GM21447 (cell line): Measurements from ENCODE around the gene CDC20.

Source experiments
- ATAC-seq: cut with Tn5 transposase; IDR thresholded peaks from one replicate; pipeline ENCODE4 v1.9.1; 2021; ENCODE audit not compliant: unreplicated experiment

CDC20 gene

DNA sequence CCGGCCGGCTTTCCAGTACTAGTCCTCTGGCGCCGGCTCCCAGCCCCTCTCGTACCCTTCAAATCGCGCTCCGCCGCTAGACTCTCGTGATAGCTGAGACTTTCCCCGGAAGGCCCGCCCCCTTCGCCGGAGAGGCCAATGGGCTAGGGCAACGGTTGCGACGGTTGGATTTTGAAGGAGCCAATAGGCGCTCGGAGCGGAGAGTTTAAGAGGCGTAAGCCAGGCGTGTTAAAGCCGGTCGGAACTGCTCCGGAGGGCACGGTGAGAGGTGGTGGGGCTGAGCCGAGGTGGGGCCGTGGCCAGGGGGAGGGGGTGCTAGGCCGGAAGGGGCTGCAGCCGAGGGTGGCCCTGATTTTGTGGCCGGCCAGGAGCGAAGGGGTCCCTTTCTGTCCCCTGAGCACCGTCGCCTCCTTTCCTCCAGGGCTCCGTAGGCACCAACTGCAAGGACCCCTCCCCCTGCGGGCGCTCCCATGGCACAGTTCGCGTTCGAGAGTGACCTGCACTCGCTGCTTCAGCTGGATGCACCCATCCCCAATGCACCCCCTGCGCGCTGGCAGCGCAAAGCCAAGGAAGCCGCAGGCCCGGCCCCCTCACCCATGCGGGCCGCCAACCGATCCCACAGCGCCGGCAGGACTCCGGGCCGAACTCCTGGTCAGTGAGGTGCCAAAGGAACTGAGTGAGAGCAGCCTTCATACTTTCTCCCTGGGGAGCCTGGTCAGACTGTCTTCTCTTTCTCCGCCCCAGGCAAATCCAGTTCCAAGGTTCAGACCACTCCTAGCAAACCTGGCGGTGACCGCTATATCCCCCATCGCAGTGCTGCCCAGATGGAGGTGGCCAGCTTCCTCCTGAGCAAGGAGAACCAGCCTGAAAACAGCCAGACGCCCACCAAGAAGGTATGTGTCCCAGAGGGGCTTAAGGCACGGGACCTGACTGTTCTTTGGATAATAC lies at the start of gene CDC20:
CDC20 (plus strand) TSS at position 236 of the 948 bp plus-strand sequence; CDS start at position 471, 235 bp downstream.
- peak; percentile 91 for ATAC-seq

DNA sequence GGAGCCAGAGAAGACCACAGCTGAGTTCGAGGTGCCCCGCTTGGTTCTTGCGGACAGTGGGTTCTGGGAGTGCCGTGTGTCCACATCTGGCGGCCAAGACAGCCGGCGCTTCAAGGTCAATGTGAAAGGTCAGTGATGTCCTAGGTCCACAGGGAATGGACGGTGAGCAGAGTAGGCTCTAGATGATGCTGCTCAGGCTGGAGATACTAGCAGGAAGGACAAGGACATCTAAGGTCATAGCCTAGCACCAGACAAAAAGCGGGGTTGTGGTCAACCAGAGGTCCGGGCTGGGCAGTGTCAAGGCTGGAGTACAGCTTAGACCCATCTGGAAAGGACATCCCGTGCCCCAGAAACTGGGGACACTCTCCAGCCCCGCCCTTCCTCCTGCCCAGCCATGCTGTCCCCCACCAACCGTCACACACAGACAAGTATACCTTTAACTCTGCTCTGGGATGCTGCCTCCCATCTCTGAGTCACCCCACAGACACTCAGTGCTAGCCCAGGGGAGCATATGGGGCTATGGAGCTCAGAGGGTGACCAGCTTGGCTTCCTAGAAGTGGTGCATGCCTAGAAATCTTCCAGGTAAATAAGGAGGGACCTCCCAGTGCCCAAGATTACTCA lies 49.3 kb upstream of the CDC20 start:
- ATAC-seq = no peak

DNA sequence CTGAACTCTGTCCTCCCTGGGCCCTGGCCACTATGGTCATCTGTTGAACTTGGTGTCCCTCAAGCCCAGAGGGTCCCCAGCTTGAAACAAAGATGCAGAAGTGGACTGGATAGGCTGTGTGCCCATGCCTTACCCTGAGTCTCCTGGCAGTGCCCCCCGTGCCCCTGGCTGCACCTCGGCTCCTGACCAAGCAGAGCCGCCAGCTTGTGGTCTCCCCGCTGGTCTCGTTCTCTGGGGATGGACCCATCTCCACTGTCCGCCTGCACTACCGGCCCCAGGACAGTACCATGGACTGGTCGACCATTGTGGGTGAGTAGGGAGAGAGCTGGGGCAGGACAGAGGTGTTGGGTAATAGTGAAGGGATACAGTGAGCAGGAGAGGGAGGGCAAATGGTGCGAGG lies 47.3 kb upstream of the CDC20 start:
- no peak for ATAC-seq

DNA sequence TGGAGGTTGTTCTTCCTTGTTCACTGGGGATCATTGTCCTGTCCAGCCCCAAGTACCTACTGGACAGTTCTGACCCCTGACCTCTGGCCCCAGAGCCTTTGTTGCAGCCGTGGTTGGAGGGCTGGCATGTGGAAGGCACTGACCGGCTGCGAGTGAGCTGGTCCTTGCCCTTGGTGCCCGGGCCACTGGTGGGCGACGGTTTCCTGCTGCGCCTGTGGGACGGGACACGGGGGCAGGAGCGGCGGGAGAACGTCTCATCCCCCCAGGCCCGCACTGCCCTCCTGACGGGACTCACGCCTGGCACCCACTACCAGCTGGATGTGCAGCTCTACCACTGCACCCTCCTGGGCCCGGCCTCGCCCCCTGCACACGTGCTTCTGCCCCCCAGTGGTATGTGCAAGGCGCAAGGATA lies 46.6 kb upstream of the CDC20 start:
- ATAC-seq = no peak

DNA sequence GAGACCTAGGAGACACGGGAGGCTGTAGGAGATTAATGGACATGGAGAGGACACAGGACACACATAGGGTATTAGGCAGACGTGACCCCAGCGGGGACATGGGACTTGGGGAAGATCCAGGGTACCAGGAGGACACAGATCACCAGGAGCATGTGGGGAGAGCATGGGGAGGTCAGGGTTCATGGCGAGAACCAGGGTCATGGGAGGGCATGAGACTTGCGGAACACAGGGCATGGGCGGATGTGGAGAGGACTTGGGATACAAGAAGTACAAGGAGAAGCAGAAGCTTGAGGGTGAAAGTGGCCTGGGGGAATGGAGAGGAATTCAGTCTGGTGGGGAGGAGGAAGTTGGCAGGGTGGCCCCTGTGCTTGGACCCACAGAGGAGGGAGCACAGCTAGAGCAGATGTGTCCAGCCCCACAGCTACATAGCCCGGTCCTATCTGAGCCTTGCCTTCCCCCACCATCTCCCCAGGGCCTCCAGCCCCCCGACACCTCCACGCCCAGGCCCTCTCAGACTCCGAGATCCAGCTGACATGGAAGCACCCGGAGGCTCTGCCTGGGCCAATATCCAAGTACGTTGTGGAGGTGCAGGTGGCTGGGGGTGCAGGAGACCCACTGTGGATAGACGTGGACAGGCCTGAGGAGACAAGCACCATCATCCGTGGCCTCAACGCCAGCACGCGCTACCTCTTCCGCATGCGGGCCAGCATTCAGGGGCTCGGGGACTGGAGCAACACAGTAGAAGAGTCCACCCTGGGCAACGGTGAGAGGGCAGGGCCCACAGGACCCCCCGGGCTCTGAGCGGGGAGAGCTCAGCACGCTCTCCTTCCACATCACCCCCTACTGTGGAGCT lies 45.9 kb upstream of the CDC20 start:
- ATAC-seq = no peak

DNA sequence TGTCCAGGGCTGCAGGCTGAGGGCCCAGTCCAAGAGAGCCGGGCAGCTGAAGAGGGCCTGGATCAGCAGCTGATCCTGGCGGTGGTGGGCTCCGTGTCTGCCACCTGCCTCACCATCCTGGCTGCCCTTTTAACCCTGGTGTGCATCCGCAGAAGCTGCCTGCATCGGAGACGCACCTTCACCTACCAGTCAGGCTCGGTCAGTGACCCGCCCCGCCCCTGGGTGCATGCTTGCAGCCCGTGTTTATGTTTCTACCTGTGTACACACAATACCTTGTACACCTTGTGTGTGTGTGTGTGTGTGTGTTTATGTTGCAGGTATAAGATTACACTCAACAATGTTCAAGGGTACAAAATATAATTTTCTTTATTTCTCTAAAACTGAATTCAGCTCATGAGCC lies 45.0 kb upstream of the CDC20 start:
- ATAC-seq = no peak

GRCh38 chr1:43314233-43314632 lies 44.5 kb upstream of the CDC20 start:
- no peak for ATAC-seq

DNA sequence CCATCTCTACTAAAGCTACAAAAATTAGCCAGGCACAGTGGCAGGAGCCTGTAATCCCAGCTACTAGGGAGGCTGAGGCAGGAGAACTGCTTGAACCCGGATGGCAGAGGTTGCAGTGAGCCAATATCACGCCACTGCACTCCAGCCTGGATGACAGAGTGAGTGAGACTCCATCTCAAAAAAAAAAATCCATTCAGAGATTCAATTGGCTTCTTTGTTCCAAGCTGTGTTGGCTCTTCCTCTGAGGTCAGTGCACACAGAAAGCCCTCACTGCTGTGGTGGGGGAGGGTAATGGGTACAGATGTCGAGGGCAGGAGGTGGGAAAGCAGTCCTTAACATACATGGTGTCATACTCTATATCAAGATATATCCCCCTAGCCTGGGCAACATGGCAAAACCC lies 43.3 kb upstream of the CDC20 start:
- ATAC-seq = no peak

DNA sequence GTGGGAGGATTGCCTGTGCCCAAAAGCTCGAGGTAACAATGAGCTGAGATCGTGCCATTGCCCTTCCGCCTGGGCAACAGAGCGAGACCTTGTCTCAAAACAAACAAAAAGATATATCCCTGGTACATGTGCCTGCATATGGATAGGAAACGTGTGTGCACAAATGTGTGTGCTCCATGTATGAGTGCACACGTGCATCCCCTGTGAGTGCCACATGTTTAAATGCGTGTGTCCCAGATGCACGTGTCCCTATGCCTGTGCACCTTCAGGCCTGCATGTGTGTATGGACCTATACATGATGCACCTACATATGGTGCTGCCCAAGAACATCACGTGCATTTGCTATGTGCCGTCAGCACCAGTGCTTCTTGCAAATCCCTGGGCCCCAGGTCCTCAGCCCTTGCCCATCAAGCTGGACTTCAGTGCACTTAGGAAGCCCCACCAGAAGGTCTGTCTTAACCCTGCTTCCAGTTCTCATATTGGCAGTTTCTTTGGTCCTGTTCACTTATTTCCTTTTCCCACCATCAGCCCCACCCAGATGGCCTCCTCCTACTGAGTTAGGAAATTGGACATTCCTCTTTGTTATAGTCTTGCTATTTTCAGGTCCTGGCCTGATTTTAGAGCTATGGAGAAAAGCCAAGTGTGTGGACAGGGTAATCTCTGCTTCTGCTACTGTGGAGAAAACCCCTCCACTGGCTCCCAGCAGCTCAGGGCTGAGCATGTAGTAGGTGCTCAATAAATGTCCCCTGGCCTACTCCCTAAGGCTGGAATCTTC lies 42.6 kb upstream of the CDC20 start:
- ATAC-seq = no peak

DNA sequence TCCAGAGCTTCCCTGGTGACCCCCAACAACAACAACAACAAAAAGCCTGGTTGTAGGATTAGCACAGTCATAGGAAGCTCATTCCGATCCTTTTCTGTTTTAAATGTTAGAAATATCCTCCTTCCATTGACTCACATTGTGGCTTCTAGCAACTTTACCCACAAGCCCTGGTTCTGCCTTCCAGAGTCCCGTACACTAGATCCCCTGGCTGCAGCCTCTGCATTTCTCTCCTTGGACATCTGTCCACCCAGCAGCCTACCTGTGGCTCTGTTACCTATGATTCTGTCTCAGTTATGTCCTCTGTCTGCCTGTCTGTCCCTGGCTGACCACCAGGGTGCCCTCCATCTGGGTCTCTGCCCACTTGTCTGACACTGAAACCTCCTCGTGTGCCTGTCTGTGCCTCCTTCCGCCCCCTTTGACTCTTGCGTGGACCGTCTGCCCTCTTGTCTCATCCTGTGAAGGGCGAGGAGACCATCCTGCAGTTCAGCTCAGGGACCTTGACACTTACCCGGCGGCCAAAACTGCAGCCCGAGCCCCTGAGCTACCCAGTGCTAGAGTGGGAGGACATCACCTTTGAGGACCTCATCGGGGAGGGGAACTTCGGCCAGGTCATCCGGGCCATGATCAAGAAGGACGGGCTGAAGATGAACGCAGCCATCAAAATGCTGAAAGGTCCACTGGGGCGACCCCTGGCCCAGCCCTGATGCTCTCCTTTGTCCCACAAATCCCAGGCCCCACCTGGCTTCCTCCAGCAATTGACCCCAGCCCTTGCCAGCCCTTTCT lies 41.9 kb upstream of the CDC20 start:
- ATAC-seq = no peak

DNA sequence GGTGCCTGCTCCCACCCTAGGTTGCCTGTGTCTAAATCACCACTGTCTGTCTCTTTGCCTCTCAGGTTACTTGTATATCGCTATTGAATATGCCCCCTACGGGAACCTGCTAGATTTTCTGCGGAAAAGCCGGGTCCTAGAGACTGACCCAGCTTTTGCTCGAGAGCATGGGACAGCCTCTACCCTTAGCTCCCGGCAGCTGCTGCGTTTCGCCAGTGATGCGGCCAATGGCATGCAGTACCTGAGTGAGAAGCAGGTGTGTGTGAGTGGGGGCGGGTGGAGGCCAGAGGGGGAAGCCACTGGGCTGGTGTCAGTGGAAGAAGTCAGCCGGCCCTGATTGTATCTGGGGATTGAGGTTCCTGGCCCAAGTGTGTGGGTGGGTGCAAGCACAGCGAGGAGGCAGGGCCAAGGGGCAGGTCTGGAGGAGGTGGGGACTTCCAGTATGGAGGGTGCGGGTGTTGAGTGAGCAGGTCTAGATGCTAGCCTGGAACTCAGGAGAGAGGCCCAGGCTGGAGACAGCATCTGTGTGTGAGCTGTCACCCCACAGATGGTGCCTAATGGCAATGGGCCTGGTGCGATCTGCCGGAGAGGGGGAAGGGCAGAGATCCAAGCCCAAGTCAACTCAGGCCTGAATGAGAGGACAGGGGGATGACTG lies 40.8 kb upstream of the CDC20 start:
- no peak for ATAC-seq

DNA sequence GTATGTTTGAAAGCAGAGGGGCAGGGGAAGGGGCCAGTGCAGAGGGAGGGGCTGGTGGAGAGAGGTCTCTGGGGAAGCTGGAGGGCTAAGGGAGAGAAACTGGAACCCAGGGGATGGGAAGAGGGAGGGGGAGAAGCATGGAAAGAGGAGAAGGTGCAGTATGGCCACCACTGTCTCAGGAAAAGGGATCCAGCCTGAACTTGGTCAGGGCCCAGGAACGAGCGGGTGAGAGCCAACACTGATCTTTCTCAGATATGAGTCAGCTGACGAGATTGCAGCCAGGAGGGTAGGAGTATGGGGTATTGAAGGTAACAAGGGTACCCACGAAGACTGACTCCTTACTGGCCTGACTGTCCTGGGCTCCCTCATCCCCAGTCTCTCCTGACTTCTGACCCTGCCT lies 40.0 kb upstream of the CDC20 start:
- ATAC-seq = no peak

- ATAC-seq = no peak
Measured at GRCh38 chr1:43319288-43319687, 39.5 kb upstream of the CDC20 start.

DNA sequence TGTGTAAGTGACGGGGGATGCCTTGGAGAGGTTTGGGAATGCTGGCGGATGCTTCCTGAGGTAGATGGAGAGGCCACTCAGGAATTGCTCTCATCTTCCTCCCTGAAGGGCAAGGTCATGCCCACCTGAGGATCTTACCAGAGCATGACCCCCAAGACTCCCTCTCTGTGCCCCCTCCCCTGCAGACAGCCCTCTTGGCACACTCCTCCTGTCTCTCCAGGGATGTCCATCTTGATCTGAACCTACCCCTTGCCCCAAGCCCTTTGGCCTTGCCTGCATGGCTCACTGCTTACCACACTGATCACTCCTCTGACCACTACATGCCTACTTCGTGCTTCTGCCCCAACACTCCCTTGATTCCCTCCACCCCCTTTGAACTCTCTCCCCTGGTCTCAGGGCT lies 39.0 kb upstream of the CDC20 start:
- no peak for ATAC-seq

GRCh38 chr1:43321331-43321891 lies 37.4 kb upstream of the CDC20 start:
- no peak for ATAC-seq

- ATAC-seq = no peak
Measured at GRCh38 chr1:43322506-43322905, 36.3 kb upstream of the CDC20 start.

GRCh38 chr1:43324810-43325209 lies 34.0 kb upstream of the CDC20 start:
- ATAC-seq = no peak

- ATAC-seq = no peak
Measured at GRCh38 chr1:43325381-43325780, 33.4 kb upstream of the CDC20 start.
